GM19467 (cell line): Measurements from ENCODE around the gene MAVS.

Experiments
- ATAC-seq: cut with Tn5 transposase; IDR thresholded peaks from one replicate; pipeline ENCODE4 v1.9.1; 2021; ENCODE audit warnings: mild to moderate bottlenecking, moderate library complexity; ENCODE audit not compliant: unreplicated experiment

MAVS gene

GRCh38 chr20:3906744-3907721, 60.4 kb downstream of the MAVS start:
- ATAC-seq: peak; percentile 74

GRCh38 chr20:3908667-3909066, 62.0 kb downstream of the MAVS start:
- ATAC-seq: no peak

- no peak for ATAC-seq
Observed at GRCh38 chr20:3909952-3910366, 63.3 kb downstream of the MAVS start.

GRCh38 chr20:3910853-3911252, 64.2 kb downstream of the MAVS start:
- ATAC-seq: no peak

- ATAC-seq: no peak
Observed at GRCh38 chr20:3911956-3912355, 65.3 kb downstream of the MAVS start.

GRCh38 chr20:3914446-3914845, 67.8 kb downstream of the MAVS start:
- no peak for ATAC-seq

- no peak for ATAC-seq
Observed at GRCh38 chr20:3915691-3916090, 69.1 kb downstream of the MAVS start.

GRCh38 chr20:3916364-3916763, 69.7 kb downstream of the MAVS start:
- ATAC-seq: no peak

- ATAC-seq: no peak
Observed at GRCh38 chr20:3919352-3919751, 72.7 kb downstream of the MAVS start.

GRCh38 chr20:3922223-3922982, 75.8 kb downstream of the MAVS start:
- ATAC-seq: no peak

- ATAC-seq: no peak
Observed at GRCh38 chr20:3922983-3923339, 76.3 kb downstream of the MAVS start.

- ATAC-seq: no peak
Observed at GRCh38 chr20:3923818-3924217, 77.2 kb downstream of the MAVS start.

GRCh38 chr20:3924304-3925112, 77.9 kb downstream of the MAVS start:
- ATAC-seq: no peak

- no peak for ATAC-seq
Observed at GRCh38 chr20:3925113-3925695, 78.6 kb downstream of the MAVS start.
